ENCODE data around the gene AUTS2.
"Not testable (repeated sequence)": the region's sequence is repeated elsewhere in the genome, so short reads cannot be mapped to it uniquely, and the experiment has no call there.

DNA sequence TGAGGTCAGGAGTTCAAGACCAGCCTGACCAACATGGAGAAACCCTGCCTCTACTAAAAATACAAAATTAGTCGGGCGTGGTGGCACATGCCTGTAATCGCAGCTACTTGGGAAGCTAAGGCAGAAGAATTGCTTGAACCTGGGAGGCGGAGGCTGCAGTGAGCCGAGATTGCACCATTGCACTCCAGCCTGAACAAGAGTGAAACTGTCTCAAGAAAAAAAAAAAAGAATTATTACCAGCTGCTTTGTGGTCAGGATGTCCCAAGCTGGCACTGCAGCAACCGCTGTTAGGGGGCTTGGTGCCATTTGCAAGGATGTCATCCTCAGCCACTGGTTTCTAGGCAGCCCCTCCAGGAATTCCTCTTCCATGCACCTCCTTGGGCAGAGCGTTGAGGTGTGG, 996.6 kb downstream of the AUTS2 start:
- TF ChIP-seq POLR2A (IDR thresholded peaks at IDR 0.05; ENCODE audit: control extremely low read depth in 1 of 2, low read depth in 2 of 2, low read length in 2 of 2); ASH2L (IDR thresholded peaks at IDR 0.05; ENCODE audit: low read length); SAP30 (IDR thresholded peaks at IDR 0.05; ENCODE audit: insufficient read depth, insufficient replicate concordance, low read length); HDAC2 (IDR thresholded peaks at IDR 0.05; ENCODE audit: borderline replicate concordance in 1 of 2, low read depth in 2 of 2, low read length in 2 of 2): not testable (repeated sequence)
